ENCODE results near the gene TAF4B. TPM values are rescaled to one million over a fixed set of nuclear protein-coding genes. Genes with fewer than 3 reads are reported as not detected.

TAF4B gene
- total RNA-seq, 3 donors from 2014 or later (not counting 1 experiment from before 2014, with no cell fraction given): 1.5 to 3.3 (median 1.7) TPM

- Mint-ChIP-seq H3K4me3 (no peak overlapping the region), H3K36me3 (no peaks in the 10 kb centered on the region), H3K4me1 (no peaks in the 10 kb centered on the region), H3K27ac (no peak overlapping the region), H3K27me3 (ENCODE audit: low read depth in 2 of 2) (no peaks in the 10 kb centered on the region), H3K9me3 (no peaks in the 10 kb centered on the region)
- no peak for DNase-seq
- no peaks in the 10 kb centered on the region for H3K27me3 ChIP-seq (ENCODE audit: control insufficient read depth, insufficient read depth, low read length)
- TF ChIP-seq CTCF (IDR thresholded peaks at IDR 0.05): no peak
- H3K4me1 ChIP-seq (ENCODE audit: control insufficient read depth, insufficient read depth, low read length): no peaks in the 10 kb centered on the region
- intact Hi-C loops (cut with micrococcal nuclease): no loop called here
- no peak overlapping the region for H3K27ac ChIP-seq (ENCODE audit: low read length)
- ATAC-seq: no peak
- no peak overlapping the region for H3K4me3 ChIP-seq (ENCODE audit: low read length)
- WGBS (ENCODE audit: insufficient coverage): 91% methylated on average over 16 of the region's 16 CpGs
- no peaks in the 10 kb centered on the region for H3K36me3 ChIP-seq (ENCODE audit: control insufficient read depth, insufficient read depth, low read length)
- H3K9me3 ChIP-seq (ENCODE audit: control insufficient read depth, insufficient read depth, low read length): no peaks in the 10 kb centered on the region
Observed at GRCh38 chr18:26407736-26408601, 181.7 kb downstream of the TAF4B start.

- H3K36me3 ChIP-seq (ENCODE audit: control insufficient read depth, insufficient read depth, low read length): no peaks in the 10 kb centered on the region
- H3K4me1 Mint-ChIP-seq: no peaks in the 10 kb centered on the region
- H3K27me3 Mint-ChIP-seq (ENCODE audit: low read depth in 2 of 2): no peaks in the 10 kb centered on the region
- no peaks in the 10 kb centered on the region for H3K27me3 ChIP-seq (ENCODE audit: control insufficient read depth, insufficient read depth, low read length)
- no peak overlapping the region for H3K27ac Mint-ChIP-seq
- no peaks in the 10 kb centered on the region for H3K9me3 ChIP-seq (ENCODE audit: control insufficient read depth, insufficient read depth, low read length)
- WGBS (ENCODE audit: insufficient coverage): 79% methylated on average over 4 of the region's 4 CpGs
- no peaks in the 10 kb centered on the region for H3K9me3 Mint-ChIP-seq
- ATAC-seq (no peak), DNase-seq (no peak)
- no peak overlapping the region for H3K4me3 Mint-ChIP-seq
- H3K4me3 ChIP-seq (ENCODE audit: low read length): no peak overlapping the region
- H3K36me3 Mint-ChIP-seq: no peaks in the 10 kb centered on the region
- no peak for TF ChIP-seq CTCF (IDR thresholded peaks at IDR 0.05)
- H3K4me1 ChIP-seq (ENCODE audit: control insufficient read depth, insufficient read depth, low read length): no peaks in the 10 kb centered on the region
- H3K27ac ChIP-seq (ENCODE audit: low read length): no peak overlapping the region
- intact Hi-C loops (cut with micrococcal nuclease): no loop called here
Observed at GRCh38 chr18:26409091-26409490, 182.8 kb downstream of the TAF4B start.

- Histone ChIP-seq H3K27me3 (ENCODE audit: control insufficient read depth, insufficient read depth, low read length) (no peaks in the 10 kb centered on the region), H3K4me3 (ENCODE audit: low read length) (no peak overlapping the region), H3K27ac (ENCODE audit: low read length) (no peak overlapping the region), H3K4me1 (ENCODE audit: control insufficient read depth, insufficient read depth, low read length) (no peaks in the 10 kb centered on the region), H3K9me3 (ENCODE audit: control insufficient read depth, insufficient read depth, low read length) (no peaks in the 10 kb centered on the region), H3K36me3 (ENCODE audit: control insufficient read depth, insufficient read depth, low read length) (no peaks in the 10 kb centered on the region)
- H3K4me1 Mint-ChIP-seq: no peaks in the 10 kb centered on the region
- ATAC-seq (no peak), DNase-seq (no peak)
- no peaks in the 10 kb centered on the region for H3K27me3 Mint-ChIP-seq (ENCODE audit: low read depth in 2 of 2)
- H3K4me3 Mint-ChIP-seq: no peak overlapping the region
- intact Hi-C loops (cut with micrococcal nuclease): no loop called here
- no peak overlapping the region for H3K27ac Mint-ChIP-seq
- 75% methylated on average over 3 of the region's 4 CpGs for WGBS (ENCODE audit: insufficient coverage)
- TF ChIP-seq CTCF (IDR thresholded peaks at IDR 0.05): no peak
- no peaks in the 10 kb centered on the region for H3K9me3 Mint-ChIP-seq
- no peaks in the 10 kb centered on the region for H3K36me3 Mint-ChIP-seq
Observed at GRCh38 chr18:26414901-26415440, 188.7 kb downstream of the TAF4B start.
